Natural killer cell (primary cell): ENCODE data around the gene CAPN15. TPM values are rescaled to one million over a fixed set of nuclear protein-coding genes. Genes with fewer than 3 reads are reported as not detected.

Experiments used
- ATAC-seq, 3 donors: fragments of 150-1000 bp in 2 of 3; fragments of 200-7000 bp in 1 of 3; cut with Tn5 transposase; 1 replicate in 1 of 3; 2 replicates in 2 of 3; pipeline ENCODE4 v1.10.0; 2021; ENCODE audit warnings: mild to moderate bottlenecking in 2 of 3, moderate library complexity in 2 of 3
- DNase-seq, 2 donors: peaks; one replicate each; pipeline versions ENCODE4 v3.0.0 to v3.0.0-alpha.2; 2013 to 2021; ENCODE audit warnings: mixed read lengths in 1 of 2
- H3K27ac ChIP-seq: one replicate; pipeline ENCODE4 v1.5.1; 2013; ENCODE audit warnings: mild to moderate bottlenecking, low read length
- H3K27me3 ChIP-seq: one replicate; pipeline ENCODE4 v1.6.1; 2013; ENCODE audit warnings: low read length; ENCODE audit not compliant: control insufficient read depth, insufficient read depth
- H3K36me3 ChIP-seq: one replicate; pipeline ENCODE4 v1.6.1; 2013; ENCODE audit warnings: low read length; ENCODE audit not compliant: control insufficient read depth, insufficient read depth
- H3K4me1 ChIP-seq: one replicate; pipeline ENCODE4 v1.6.1; 2013; ENCODE audit warnings: low read length; ENCODE audit not compliant: control insufficient read depth, insufficient read depth
- H3K4me3 ChIP-seq: one replicate; pipeline ENCODE4 v1.5.1; 2013; ENCODE audit warnings: low read length
- H3K9me3 ChIP-seq: one replicate; pipeline ENCODE4 v1.6.1; 2013; ENCODE audit warnings: low read length; ENCODE audit not compliant: control insufficient read depth, insufficient read depth
- H3K27ac Mint-ChIP-seq, 2 donors: one replicate each; pipeline ENCODE4 v1.8.0; 2022; ENCODE audit warnings: mild to moderate bottlenecking in 2 of 2, mixed read lengths in 2 of 2, moderate library complexity in 1 of 2
- H3K27me3 Mint-ChIP-seq, 2 donors: one replicate each; pipeline ENCODE4 v1.8.0; 2022; ENCODE audit warnings: low read depth in 2 of 2, mixed read lengths in 2 of 2
- H3K36me3 Mint-ChIP-seq: one replicate; pipeline ENCODE4 v1.8.0; 2022; ENCODE audit warnings: mixed read lengths
- H3K4me1 Mint-ChIP-seq, 2 donors: one replicate each; pipeline ENCODE4 v1.8.0; 2022; ENCODE audit warnings: mixed read lengths in 2 of 2
- H3K4me3 Mint-ChIP-seq: one replicate; pipeline ENCODE4 v1.8.0; 2022; ENCODE audit warnings: mild to moderate bottlenecking, moderate library complexity, mixed read lengths
- H3K9me3 Mint-ChIP-seq, 2 donors: one replicate each; pipeline ENCODE4 v1.8.0; 2022; ENCODE audit warnings: mixed read lengths in 2 of 2
- WGBS: methylation state at CpG from one replicate; pipeline ENCODE4 v1.1.7; 2013; ENCODE audit warnings: missing lambda C conversion rate; ENCODE audit not compliant: insufficient coverage; 5-methylcytosine and 5-hydroxymethylcytosine counted together
- intact Hi-C: fragments of 100-400 bp; cut with micrococcal nuclease; formaldehyde crosslinking; loops from one replicate; pipeline ENCODE4 v1.14.2; 2022
- total RNA-seq, 4 donors: library from RNA; stranded (reverse); fragments of 120-200 nt in 1 of 4; gene quantifications; one replicate each; pipeline versions ENCODE4 v1.2.3 to v1.2.4, GENCODE V29; 2013 to 2022
- TF ChIP-seq, protein P1 (sequence below): fragments of 200-600 bp; IDR thresholded peaks from one replicate; pipeline ENCODE4 v1.8.0; 2022; ENCODE audit warnings: antibody characterized with exemption

Gene CAPN15
- total RNA-seq, 3 donors from 2014 or later (not counting 1 experiment from before 2014, with no cell fraction given), result 151 to 275 (median 186) TPM

GRCh38 chr16:561957-562938 lies 34.7 kb downstream of the CAPN15 start:
- Histone ChIP-seq H3K4me3 (no peak overlapping the region), H3K36me3 (no peaks in the 10 kb centered on the region), H3K9me3 (no peaks in the 10 kb centered on the region), H3K4me1 (peaks cover 13% of the 10 kb centered on the region), H3K27me3 (peaks cover 10% of the 10 kb centered on the region), H3K27ac (no peak overlapping the region)
- peaks cover 0 to 8% of the 10 kb centered on the region in 2 donors for H3K4me1 Mint-ChIP-seq
- TF ChIP-seq, protein P1, sequence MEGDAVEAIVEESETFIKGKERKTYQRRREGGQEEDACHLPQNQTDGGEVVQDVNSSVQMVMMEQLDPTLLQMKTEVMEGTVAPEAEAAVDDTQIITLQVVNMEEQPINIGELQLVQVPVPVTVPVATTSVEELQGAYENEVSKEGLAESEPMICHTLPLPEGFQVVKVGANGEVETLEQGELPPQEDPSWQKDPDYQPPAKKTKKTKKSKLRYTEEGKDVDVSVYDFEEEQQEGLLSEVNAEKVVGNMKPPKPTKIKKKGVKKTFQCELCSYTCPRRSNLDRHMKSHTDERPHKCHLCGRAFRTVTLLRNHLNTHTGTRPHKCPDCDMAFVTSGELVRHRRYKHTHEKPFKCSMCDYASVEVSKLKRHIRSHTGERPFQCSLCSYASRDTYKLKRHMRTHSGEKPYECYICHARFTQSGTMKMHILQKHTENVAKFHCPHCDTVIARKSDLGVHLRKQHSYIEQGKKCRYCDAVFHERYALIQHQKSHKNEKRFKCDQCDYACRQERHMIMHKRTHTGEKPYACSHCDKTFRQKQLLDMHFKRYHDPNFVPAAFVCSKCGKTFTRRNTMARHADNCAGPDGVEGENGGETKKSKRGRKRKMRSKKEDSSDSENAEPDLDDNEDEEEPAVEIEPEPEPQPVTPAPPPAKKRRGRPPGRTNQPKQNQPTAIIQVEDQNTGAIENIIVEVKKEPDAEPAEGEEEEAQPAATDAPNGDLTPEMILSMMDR, result no peak
- no peaks in the 10 kb centered on the region for H3K36me3 Mint-ChIP-seq
- DNase-seq, result no peak
- no peak overlapping the region for H3K4me3 Mint-ChIP-seq
- intact Hi-C loops, result no loop called here
- WGBS, result 94% methylated on average over 43 of the region's 43 CpGs
- no peak for ATAC-seq
- H3K27me3 Mint-ChIP-seq, result peaks cover 0 to 4% of the 10 kb centered on the region in 2 donors
- H3K9me3 Mint-ChIP-seq, result no peaks in the 10 kb centered on the region
- no peak overlapping the region for H3K27ac Mint-ChIP-seq

- ATAC-seq (no peak), DNase-seq (no peak)
- Mint-ChIP-seq H3K4me1 (peaks cover 0 to 8% of the 10 kb centered on the region in 2 donors), H3K4me3 (no peak overlapping the region), H3K9me3 (no peaks in the 10 kb centered on the region), H3K27me3 (peaks cover 0 to 4% of the 10 kb centered on the region in 2 donors), H3K36me3 (no peaks in the 10 kb centered on the region), H3K27ac (no peak overlapping the region)
- no peaks in the 10 kb centered on the region for H3K36me3 ChIP-seq
- intact Hi-C loops, result no loop called here
- TF ChIP-seq, protein P1, result no peak
- H3K4me1 ChIP-seq, result peaks cover 18% of the 10 kb centered on the region
- peaks cover 10% of the 10 kb centered on the region for H3K27me3 ChIP-seq
- 87% methylated on average over 30 of the region's 30 CpGs for WGBS
- no peak overlapping the region for H3K27ac ChIP-seq
- no peaks in the 10 kb centered on the region for H3K9me3 ChIP-seq
- no peak overlapping the region for H3K4me3 ChIP-seq
Observed at GRCh38 chr16:563072-563644, 35.6 kb downstream of the CAPN15 start.

DNA sequence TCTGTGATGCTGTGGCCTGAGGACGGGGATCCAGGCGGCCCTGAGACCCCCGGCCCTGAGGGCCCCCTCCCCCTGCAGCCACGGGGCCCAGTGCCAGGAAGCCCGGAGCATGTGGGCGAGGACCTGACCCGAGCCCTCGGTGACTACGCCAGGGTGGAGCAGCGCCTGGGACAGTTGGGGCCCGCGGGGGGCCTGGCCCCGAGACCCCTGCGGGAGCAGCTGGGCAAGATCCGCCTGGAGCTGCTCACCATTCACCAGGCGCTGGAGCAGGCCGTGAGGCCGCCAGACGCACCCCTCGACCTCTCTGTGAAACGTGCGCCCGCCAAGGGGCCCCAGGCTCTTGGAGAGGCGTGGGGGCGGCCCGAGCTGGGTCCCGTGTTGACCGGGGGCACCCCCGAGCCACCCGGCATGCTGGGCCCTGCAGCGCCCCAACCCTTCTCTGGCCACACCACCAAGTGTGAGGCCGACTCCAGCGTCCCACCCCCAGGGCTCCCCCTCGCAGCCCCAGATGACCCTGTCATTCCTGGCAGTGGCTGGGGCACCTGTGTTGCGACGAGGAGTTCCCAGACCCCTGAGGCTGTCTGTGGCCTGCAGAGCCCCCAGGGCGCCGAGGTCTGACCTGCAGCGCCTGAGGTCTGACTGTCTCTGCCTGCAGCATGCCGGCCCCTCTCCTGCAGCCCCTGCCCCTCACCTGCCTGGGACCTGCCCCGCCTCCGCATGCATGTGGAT lies 37.3 kb downstream of the CAPN15 start:
- intact Hi-C loops, result no loop called here
- TF ChIP-seq, protein P1, result no peak
- Mint-ChIP-seq H3K4me3 (no peak overlapping the region), H3K4me1 (peaks cover 0 to 16% of the 10 kb centered on the region in 2 donors), H3K9me3 (no peaks in the 10 kb centered on the region), H3K27me3 (no peaks in the 10 kb centered on the region), H3K36me3 (no peaks in the 10 kb centered on the region), H3K27ac (no peak overlapping the region)
- DNase-seq (no peak), ATAC-seq (no peak)
- H3K4me1 ChIP-seq, result peaks cover 32% of the 10 kb centered on the region
- no peaks in the 10 kb centered on the region for H3K9me3 ChIP-seq
- H3K27me3 ChIP-seq, result peaks cover 5% of the 10 kb centered on the region
- H3K36me3 ChIP-seq, result no peaks in the 10 kb centered on the region
- H3K27ac ChIP-seq, result no peak overlapping the region
- no peak overlapping the region for H3K4me3 ChIP-seq
- 93% methylated on average over 42 of the region's 42 CpGs for WGBS
